Measurements from ENCODE around the gene JMY.
A peak's percentile ranks its signal among the peaks of the same experiment; 100 is the strongest.

JMY gene

GRCh38 chr5:79225441-79225840 is 10.5 kb upstream of the JMY start:
- no peak overlapping the region for H3K4me3 ChIP-seq (ENCODE audit: low read depth, low read length)
- H3K9me3 ChIP-seq (ENCODE audit: control insufficient read depth, insufficient read depth, low read depth, low read length): no peaks in the 10 kb centered on the region
- ChIA-PET POLR2A (interaction anchor here (0.7 kb wide), 1 partner anchor 106 kb away, joined by 4 read pairs; no protein-coding TSS in a partner anchor), CTCF (interaction anchor here (0.6 to 0.9 kb wide), 2 partner anchors 32 to 858 kb away, joined by 3 to 4 read pairs; no protein-coding TSS in a partner anchor)
- H3K4me1 ChIP-seq (ENCODE audit: control insufficient read depth, insufficient read depth, low read length): no peaks in the 10 kb centered on the region
- no peak overlapping the region for H3K27ac ChIP-seq (ENCODE audit: extremely low read depth, low read depth, low read length)
- H3K36me3 ChIP-seq (ENCODE audit: control insufficient read depth in 2 of 2, insufficient read depth in 1 of 2, low read length in 2 of 2): no peaks in the 10 kb centered on the region; a peak in 1 of 3 replicates
- TF ChIP-seq ZNF121 (tag by site-specific recombination; IDR thresholded peaks at IDR 0.05) (peak; percentile 67), ZFP37 (tag by site-specific recombination; IDR thresholded peaks at IDR 0.05) (no peak)

- ChIA-PET POLR2A (no interaction called here), CTCF (interaction anchor here (0.6 kb wide), 1 partner anchor 44 kb away, joined by 4 read pairs; no protein-coding TSS in a partner anchor)
- H3K9me3 ChIP-seq (ENCODE audit: control insufficient read depth, insufficient read depth, low read depth, low read length): no peaks in the 10 kb centered on the region
- no peak overlapping the region for H3K4me3 ChIP-seq (ENCODE audit: low read depth, low read length)
- no peak overlapping the region for H3K27ac ChIP-seq (ENCODE audit: extremely low read depth, low read depth, low read length)
- no peaks in the 10 kb centered on the region for H3K4me1 ChIP-seq (ENCODE audit: control insufficient read depth, insufficient read depth, low read length)
- H3K36me3 ChIP-seq (ENCODE audit: control insufficient read depth in 2 of 2, insufficient read depth in 1 of 2, low read length in 2 of 2): no peaks in the 10 kb centered on the region; a peak in 1 of 3 replicates
- TF ChIP-seq PRDM4 (tag by site-specific recombination; IDR thresholded peaks at IDR 0.05) (no peak), ZXDB (tag by site-specific recombination; IDR thresholded peaks at IDR 0.05) (no peak), ZNF791 (tag by site-specific recombination; IDR thresholded peaks at IDR 0.05) (no peak), ZNF175 (tag by site-specific recombination; IDR thresholded peaks at IDR 0.05) (no peak), ZNF639 (tag by site-specific recombination; IDR thresholded peaks at IDR 0.05) (no peak), ZNF549 (tag by site-specific recombination; IDR thresholded peaks at IDR 0.05) (no peak), ZBTB17 (tag by site-specific recombination; IDR thresholded peaks at IDR 0.05) (no peak), ZNF10 (tag by site-specific recombination; IDR thresholded peaks at IDR 0.05) (no peak), GLIS1 (tag by site-specific recombination; IDR thresholded peaks at IDR 0.05) (0 out of 2 replicates have a peak, but pooled peaks have one; percentile 14), ZBTB21 (tag by site-specific recombination; IDR thresholded peaks at IDR 0.05) (no peak), OSR2 (tag by site-specific recombination; IDR thresholded peaks at IDR 0.05) (no peak), PRDM2 (tag by site-specific recombination; IDR thresholded peaks at IDR 0.05; ENCODE audit: borderline replicate concordance) (no peak), ZNF404 (tag by site-specific recombination; IDR thresholded peaks at IDR 0.05) (no peak), SCRT2 (tag by site-specific recombination; IDR thresholded peaks at IDR 0.05) (peak; percentile 70), ZNF776 (tag by site-specific recombination; IDR thresholded peaks at IDR 0.05; ENCODE audit: borderline replicate concordance) (no peak)
Observed at GRCh38 chr5:79227484-79228025, 8.4 kb upstream of the JMY start.
